ENCODE data around the gene ANO4. TPM values are rescaled to one million over a fixed set of nuclear protein-coding genes. Genes with fewer than 3 reads are reported as not detected.
"Not testable (repeated sequence)": the region's sequence is repeated elsewhere in the genome, so short reads cannot be mapped to it uniquely, and the experiment has no call there.

Gene ANO4
- total and polyA plus RNA-seq, 2 donors, result 1.1 to 3.5 TPM

- DNase-seq (ENCODE audit: extremely low spot score), result no peak
- H3K36me3 ChIP-seq (ENCODE audit: insufficient read depth), result no peaks in the 10 kb centered on the region
- 83% methylated on average over 4 of the region's 4 CpGs for WGBS
These were observed 312.6 kb downstream of the ANO4 start for GRCh38 chr12:101107032-101107763.

GRCh38 chr12:101108130-101108529 is 313.6 kb downstream of the ANO4 start:
- Histone ChIP-seq H3K27ac (ENCODE audit: low read depth) (no peak overlapping the region), H3K36me3 (ENCODE audit: insufficient read depth) (no peaks in the 10 kb centered on the region), H3K4me1 (ENCODE audit: insufficient read depth) (no peaks in the 10 kb centered on the region), H3K4me3 (ENCODE audit: low read depth, low read length) (no peak overlapping the region)
- 89% methylated on average over 5 of the region's 5 CpGs for WGBS
- DNase-seq (ENCODE audit: extremely low spot score), result no peak

More at GRCh38 chr12:101107032-101107763, 312.6 kb downstream of the ANO4 start:
- no peaks in the 10 kb centered on the region for H3K4me1 ChIP-seq (ENCODE audit: insufficient read depth)
- no peak overlapping the region for H3K27ac ChIP-seq (ENCODE audit: low read depth)
- H3K4me3 ChIP-seq (ENCODE audit: low read depth, low read length), result no peak overlapping the region

- no peak for DNase-seq (ENCODE audit: extremely low spot score)
- H3K4me1 ChIP-seq (ENCODE audit: insufficient read depth), result no peaks in the 10 kb centered on the region
- no peak overlapping the region for H3K4me3 ChIP-seq (ENCODE audit: low read depth, low read length)
- no peaks in the 10 kb centered on the region for H3K36me3 ChIP-seq (ENCODE audit: insufficient read depth)
- H3K27ac ChIP-seq (ENCODE audit: low read depth), result no peak overlapping the region
- WGBS, result 72% methylated on average over 3 of the region's 3 CpGs
These were observed 316.3 kb downstream of the ANO4 start for GRCh38 chr12:101110866-101111265.

- 75% methylated on average over 2 of the region's 2 CpGs for WGBS
- H3K4me1 ChIP-seq (ENCODE audit: insufficient read depth), result no peaks in the 10 kb centered on the region
- no peaks in the 10 kb centered on the region for H3K36me3 ChIP-seq (ENCODE audit: insufficient read depth)
- H3K4me3 ChIP-seq (ENCODE audit: low read depth, low read length), result no peak overlapping the region
- DNase-seq (ENCODE audit: extremely low spot score), result no peak
- no peak overlapping the region for H3K27ac ChIP-seq (ENCODE audit: low read depth)
These were observed 316.9 kb downstream of the ANO4 start for GRCh38 chr12:101111441-101111840.

GRCh38 chr12:101115326-101115725 is 320.8 kb downstream of the ANO4 start:
- WGBS, result 78% methylated on average over 2 of the region's 2 CpGs
- DNase-seq (ENCODE audit: extremely low spot score), result no peak
- H3K36me3 ChIP-seq (ENCODE audit: insufficient read depth), result no peaks in the 10 kb centered on the region
- no peak overlapping the region for H3K27ac ChIP-seq (ENCODE audit: low read depth)
- H3K4me3 ChIP-seq (ENCODE audit: low read depth, low read length), result no peak overlapping the region
- no peaks in the 10 kb centered on the region for H3K4me1 ChIP-seq (ENCODE audit: insufficient read depth)

DNA sequence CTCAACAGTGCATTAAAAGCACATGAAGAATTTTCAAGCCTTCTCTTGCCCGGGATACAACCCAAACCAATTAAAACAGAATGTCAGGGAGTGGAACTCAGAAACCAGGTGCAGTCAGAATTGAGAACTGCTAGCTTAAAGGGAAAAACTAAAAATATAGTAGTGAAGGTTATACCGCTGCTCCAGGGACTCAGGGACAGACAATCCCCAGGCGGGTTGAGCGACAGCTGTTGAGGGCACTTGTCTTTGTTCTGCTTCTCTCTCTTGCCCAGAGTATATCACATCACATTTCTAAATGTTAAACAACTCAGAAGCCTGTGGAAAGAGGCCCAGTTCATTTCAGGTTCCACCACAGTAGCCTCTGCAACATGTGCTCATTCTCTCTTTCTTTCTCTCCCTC is 322.3 kb downstream of the ANO4 start:
- no peaks in the 10 kb centered on the region for H3K36me3 ChIP-seq (ENCODE audit: insufficient read depth)
- WGBS, result 76% methylated on average over 4 of the region's 4 CpGs
- DNase-seq (ENCODE audit: extremely low spot score), result no peak
- H3K4me1 ChIP-seq (ENCODE audit: insufficient read depth), result no peaks in the 10 kb centered on the region
- no peak overlapping the region for H3K4me3 ChIP-seq (ENCODE audit: low read depth, low read length)
- no peak overlapping the region for H3K27ac ChIP-seq (ENCODE audit: low read depth)

- DNase-seq (ENCODE audit: extremely low spot score), result no peak
- H3K27ac ChIP-seq (ENCODE audit: low read depth), result no peak overlapping the region
- H3K36me3 ChIP-seq (ENCODE audit: insufficient read depth), result no peaks in the 10 kb centered on the region
- no peaks in the 10 kb centered on the region for H3K4me1 ChIP-seq (ENCODE audit: insufficient read depth)
- H3K4me3 ChIP-seq (ENCODE audit: low read depth, low read length), result no peak overlapping the region
- 78% methylated on average over 2 of the region's 2 CpGs for WGBS
These were observed 323.3 kb downstream of the ANO4 start for GRCh38 chr12:101117842-101118241.

- Histone ChIP-seq H3K4me3 (ENCODE audit: low read depth, low read length) (no peak overlapping the region), H3K27ac (ENCODE audit: low read depth) (no peak overlapping the region), H3K36me3 (ENCODE audit: insufficient read depth) (no peaks in the 10 kb centered on the region), H3K4me1 (ENCODE audit: insufficient read depth) (no peaks in the 10 kb centered on the region)
- no peak for DNase-seq (ENCODE audit: extremely low spot score)
- 63% methylated on average over 6 of the region's 6 CpGs for WGBS
These were observed 333.1 kb downstream of the ANO4 start for GRCh38 chr12:101127521-101128219.

GRCh38 chr12:101145777-101146431 is 351.3 kb downstream of the ANO4 start:
- H3K27ac ChIP-seq (ENCODE audit: low read depth); H3K4me1 ChIP-seq (ENCODE audit: insufficient read depth); H3K36me3 ChIP-seq (ENCODE audit: insufficient read depth); H3K4me3 ChIP-seq (ENCODE audit: low read depth, low read length); DNase-seq (ENCODE audit: extremely low spot score): not testable (repeated sequence)
- 90% methylated on average over 35 of the region's 35 CpGs for WGBS

- no peaks in the 10 kb centered on the region for H3K4me1 ChIP-seq (ENCODE audit: insufficient read depth)
- H3K27ac ChIP-seq (ENCODE audit: low read depth), result no peak overlapping the region
- DNase-seq (ENCODE audit: extremely low spot score), result no peak
- no peak overlapping the region for H3K4me3 ChIP-seq (ENCODE audit: low read depth, low read length)
- 71% methylated on average over 4 of the region's 4 CpGs for WGBS
- H3K36me3 ChIP-seq (ENCODE audit: insufficient read depth), result no peaks in the 10 kb centered on the region
These were observed 370.7 kb downstream of the ANO4 start for GRCh38 chr12:101165319-101165718.

DNA sequence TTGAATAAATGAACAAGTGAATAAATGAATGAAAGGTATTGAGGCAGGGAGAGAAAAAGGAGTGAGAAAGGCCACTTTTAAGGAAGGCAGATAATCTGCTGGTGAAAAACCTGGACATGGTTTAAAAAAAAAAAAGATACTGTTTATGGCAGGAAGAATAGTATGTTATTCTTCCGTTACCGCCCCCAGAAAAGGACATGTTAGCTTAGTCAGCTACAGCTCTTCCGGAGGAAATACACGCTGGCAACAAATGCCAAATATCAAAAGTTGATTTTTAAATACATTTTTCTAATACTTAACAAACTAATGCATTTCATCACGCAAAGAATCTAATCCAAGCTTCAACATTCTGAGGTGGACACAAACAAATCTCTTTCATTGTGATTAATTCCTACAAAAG is 372.3 kb downstream of the ANO4 start:
- Histone ChIP-seq H3K4me1 (ENCODE audit: insufficient read depth) (no peaks in the 10 kb centered on the region), H3K4me3 (ENCODE audit: low read depth, low read length) (no peak overlapping the region), H3K36me3 (ENCODE audit: insufficient read depth) (no peaks in the 10 kb centered on the region), H3K27ac (ENCODE audit: low read depth) (no peak overlapping the region)
- DNase-seq (ENCODE audit: extremely low spot score), result no peak
- WGBS, result 43% methylated on average over 5 of the region's 5 CpGs

DNA sequence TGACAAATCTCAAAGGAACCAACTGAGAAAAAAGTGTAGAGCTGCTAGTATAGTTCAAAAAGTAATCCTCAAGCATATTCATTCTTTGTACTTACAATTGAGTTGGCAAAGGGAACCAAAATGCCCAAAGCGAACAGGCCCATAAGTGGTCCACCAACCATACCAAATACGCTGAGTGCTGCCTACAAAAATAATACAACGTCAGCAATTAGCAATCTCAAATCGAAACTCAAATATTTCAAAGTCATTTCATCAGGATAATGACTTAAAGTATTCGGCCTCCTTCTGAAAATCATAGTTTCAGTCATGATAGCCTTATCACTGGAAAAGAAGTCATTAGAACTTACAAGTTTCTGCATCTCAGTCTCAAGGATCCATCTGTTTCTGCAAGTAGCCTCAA is 373.4 kb downstream of the ANO4 start:
- Histone ChIP-seq H3K4me3 (ENCODE audit: low read depth, low read length) (no peak overlapping the region), H3K27ac (ENCODE audit: low read depth) (no peak overlapping the region), H3K36me3 (ENCODE audit: insufficient read depth) (no peaks in the 10 kb centered on the region), H3K4me1 (ENCODE audit: insufficient read depth) (no peaks in the 10 kb centered on the region)
- DNase-seq (ENCODE audit: extremely low spot score), result no peak
- 92% methylated on average over 5 of the region's 5 CpGs for WGBS

- WGBS, result 51% methylated on average over 5 of the region's 5 CpGs
- no peak for DNase-seq (ENCODE audit: extremely low spot score)
- Histone ChIP-seq H3K36me3 (ENCODE audit: insufficient read depth) (no peaks in the 10 kb centered on the region), H3K27ac (ENCODE audit: low read depth) (no peak overlapping the region), H3K4me3 (ENCODE audit: low read depth, low read length) (no peak overlapping the region), H3K4me1 (ENCODE audit: insufficient read depth) (no peaks in the 10 kb centered on the region)
These were observed 377.7 kb downstream of the ANO4 start for GRCh38 chr12:101172316-101172715.

DNA sequence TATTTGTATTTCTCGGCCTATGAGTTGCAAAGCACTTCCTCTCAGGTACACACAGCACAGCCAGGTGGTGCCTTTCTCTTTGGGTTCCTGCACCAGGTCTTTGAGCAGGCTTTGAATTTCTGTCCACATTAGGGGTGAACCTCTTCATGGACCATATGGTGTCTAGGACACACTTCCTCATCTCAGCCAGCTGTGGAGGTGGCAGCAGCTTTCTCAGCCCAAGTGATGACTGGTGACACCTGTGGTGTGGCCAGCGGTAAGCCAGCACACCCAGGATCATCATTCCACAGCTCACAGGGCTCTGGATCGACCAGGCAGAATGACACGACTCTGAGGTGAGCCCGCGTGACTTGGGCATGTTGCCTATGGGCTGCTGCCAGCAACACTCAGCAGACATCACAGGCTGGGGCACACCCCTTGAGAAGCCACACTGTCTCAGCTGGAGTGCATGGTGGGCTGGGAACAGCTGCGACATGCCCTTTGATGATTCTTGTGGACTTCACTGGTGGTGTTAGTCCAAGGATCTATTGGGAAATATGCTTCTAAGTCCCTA is 378.7 kb downstream of the ANO4 start:
- Histone ChIP-seq H3K4me1 (ENCODE audit: insufficient read depth) (no peaks in the 10 kb centered on the region), H3K36me3 (ENCODE audit: insufficient read depth) (no peaks in the 10 kb centered on the region), H3K4me3 (ENCODE audit: low read depth, low read length) (no peak overlapping the region), H3K27ac (ENCODE audit: low read depth) (no peak overlapping the region)
- WGBS, result 73% methylated on average over 7 of the region's 7 CpGs
- DNase-seq (ENCODE audit: extremely low spot score), result no peak

Data from urinary bladder (tissue), 4 donors.